GM19455 (cell line): ENCODE data around the gene SHISA9.

ENCODE experiments used
- ATAC-seq: cut with Tn5 transposase; IDR thresholded peaks from one replicate; pipeline ENCODE4 v1.9.1; 2021; ENCODE audit not compliant: unreplicated experiment

Gene SHISA9

DNA sequence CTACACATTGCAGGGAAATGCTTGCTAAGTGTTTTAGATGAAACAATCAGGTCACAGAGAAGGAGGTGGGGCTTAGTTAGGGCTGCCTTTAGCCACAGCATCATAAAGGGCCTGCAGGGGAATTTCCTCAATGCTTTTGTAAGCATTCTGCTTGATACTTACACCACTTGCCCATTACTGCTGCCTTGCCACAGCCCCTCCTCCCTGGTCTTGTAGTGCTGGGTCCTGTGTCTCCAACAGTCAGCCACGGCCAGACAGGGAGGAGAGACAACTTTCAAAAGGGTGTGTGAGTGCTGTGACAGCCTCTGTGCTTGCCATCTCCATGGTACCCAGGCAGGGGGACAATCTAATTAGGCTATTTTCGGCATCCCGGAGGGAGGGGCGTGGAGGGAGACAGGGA, 111.2 kb downstream of the SHISA9 start:
- ATAC-seq, result no peak

DNA sequence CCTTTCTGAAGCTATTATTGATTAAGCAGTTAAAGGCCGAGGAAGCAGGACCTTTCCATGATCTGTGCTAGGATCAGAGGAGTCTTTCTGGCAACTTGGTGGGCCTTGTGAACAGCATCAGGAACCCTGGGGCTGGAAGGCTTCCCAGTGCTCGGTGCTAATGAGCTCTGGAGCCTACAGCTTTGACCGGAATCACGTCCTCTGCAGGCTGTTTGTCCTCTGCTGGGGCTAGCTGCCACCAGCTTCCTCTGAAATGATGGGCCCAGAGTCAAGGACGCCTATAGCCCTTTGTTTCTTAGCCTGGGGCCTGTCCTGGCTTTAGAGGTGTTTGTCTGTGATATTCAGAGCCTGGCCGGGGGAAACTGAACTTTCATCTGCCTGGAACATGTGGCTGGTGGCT, 111.6 kb downstream of the SHISA9 start:
- ATAC-seq, result no peak

DNA sequence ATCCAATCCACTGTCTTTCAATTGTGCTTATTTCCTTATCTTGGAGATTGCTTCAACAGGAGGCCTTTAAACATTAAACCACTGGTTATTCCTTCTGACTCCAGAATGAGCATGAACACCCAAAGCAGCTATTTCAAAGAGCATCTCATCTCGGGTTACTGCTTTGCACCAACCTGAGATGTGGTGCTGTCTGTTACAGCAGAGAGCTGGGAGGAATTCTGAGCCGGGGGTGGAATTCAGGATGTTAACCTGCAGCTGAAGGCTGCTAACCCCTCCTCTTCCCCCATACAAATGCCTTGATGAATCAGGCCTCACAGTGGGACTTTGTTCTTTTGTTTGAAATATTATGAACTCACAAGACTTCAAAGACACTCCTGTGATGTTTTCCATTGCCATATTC, 113.1 kb downstream of the SHISA9 start:
- ATAC-seq, result no peak

DNA sequence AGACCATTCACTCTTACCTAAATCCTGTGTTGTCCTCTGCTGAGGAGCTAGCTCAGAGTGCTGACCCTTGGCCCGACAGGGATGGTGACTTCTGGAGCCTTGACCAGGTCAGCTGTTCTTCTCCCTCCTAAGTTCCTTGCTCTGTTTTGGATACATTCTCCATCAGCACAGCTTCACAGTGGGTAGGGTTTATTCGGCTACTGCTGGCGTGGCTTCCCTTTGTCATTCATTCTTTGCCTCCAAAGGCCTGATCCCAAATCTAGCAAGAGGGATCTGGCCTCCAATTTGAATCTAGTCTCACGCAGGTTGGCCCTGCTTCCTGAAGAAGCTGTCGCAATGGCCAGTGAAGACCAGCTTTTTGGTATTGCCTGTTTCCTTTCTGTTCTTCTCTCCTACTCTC, 116.6 kb downstream of the SHISA9 start:
- ATAC-seq, result no peak

DNA sequence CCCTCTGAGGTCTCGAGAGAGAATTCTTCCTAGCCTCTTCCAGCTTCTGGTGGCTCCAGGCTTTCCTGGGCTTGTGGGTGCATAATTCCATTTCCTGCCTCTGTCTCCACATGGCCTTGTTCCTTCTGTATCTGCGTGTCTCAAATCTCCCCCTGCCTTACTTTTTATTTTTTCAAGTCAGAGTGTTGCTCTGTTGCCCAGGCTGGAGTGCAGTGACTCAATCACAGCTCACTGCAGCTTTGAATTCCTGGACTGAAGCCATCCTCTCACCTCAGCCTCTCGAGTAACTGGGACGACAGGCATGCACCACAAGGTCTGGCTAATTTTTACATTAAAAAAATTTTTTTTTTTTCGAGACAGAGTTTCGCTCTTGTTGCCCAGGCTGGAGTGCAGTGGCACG, 120.6 kb downstream of the SHISA9 start:
- ATAC-seq, result no peak

GRCh38 chr16:13029786-13030185, 128.4 kb downstream of the SHISA9 start:
- no peak for ATAC-seq

DNA sequence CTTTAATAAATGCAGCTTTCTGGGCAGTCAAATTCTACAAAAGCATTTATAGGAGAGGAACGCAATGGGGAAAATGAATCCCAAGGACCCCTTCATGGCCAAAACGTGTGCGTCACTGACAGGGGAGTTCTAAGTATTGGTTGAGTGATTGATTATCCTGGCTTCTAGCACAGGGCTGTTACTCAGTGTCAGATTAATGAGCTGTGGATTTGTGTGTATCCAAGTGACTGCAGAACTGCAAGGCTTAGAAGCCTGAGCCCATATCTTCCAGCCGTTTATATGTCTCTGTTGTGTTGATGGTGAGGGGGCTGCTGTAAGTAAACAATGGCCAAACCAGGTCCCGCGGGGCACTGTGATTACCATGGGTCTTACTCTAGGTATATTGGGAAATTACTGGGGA, 129.4 kb downstream of the SHISA9 start:
- no peak for ATAC-seq

DNA sequence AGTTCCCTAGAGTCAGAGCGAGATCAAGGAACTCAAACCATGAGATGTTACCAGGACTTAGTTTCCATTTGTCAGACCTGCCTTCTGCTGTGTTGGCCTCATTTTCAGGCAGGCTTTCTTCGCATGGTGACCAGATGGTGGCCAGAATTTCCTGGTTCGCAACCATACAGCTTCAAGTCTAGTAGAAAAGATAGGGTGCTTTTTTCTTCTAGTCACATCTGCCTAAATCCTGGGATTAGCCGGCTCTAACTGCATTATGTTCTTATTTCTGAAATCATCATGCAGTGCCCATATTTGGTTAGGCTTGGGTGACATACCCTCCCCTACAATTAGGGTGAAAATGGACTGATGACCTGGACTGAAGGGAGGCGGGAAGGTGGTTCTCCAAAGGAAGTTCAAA, 131.5 kb downstream of the SHISA9 start:
- ATAC-seq, result no peak

- ATAC-seq, result no peak
Observed at GRCh38 chr16:13036600-13036999, 135.2 kb downstream of the SHISA9 start.

GRCh38 chr16:13038591-13038990, 137.2 kb downstream of the SHISA9 start:
- ATAC-seq, result no peak

DNA sequence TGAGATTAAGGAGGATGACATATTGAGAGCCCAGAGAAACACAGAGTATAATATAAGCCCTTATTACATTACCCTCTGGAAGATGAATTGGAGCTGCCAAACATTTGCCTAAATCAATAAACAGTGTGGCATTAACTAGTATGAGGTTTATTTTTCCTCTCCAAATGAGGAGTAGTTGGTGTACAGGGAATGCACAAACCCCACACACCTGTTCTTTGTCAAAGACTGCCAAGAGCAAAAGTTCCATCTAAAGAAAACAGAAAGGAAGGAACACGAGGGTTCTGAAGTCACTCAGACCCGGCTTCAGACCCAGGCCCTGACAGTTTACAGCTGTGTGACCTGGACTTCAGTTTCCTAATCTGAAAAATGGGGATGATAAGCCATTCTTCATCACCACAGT, 138.1 kb downstream of the SHISA9 start:
- ATAC-seq, result no peak

- ATAC-seq, result no peak
Observed at GRCh38 chr16:13041180-13041579, 139.8 kb downstream of the SHISA9 start.

DNA sequence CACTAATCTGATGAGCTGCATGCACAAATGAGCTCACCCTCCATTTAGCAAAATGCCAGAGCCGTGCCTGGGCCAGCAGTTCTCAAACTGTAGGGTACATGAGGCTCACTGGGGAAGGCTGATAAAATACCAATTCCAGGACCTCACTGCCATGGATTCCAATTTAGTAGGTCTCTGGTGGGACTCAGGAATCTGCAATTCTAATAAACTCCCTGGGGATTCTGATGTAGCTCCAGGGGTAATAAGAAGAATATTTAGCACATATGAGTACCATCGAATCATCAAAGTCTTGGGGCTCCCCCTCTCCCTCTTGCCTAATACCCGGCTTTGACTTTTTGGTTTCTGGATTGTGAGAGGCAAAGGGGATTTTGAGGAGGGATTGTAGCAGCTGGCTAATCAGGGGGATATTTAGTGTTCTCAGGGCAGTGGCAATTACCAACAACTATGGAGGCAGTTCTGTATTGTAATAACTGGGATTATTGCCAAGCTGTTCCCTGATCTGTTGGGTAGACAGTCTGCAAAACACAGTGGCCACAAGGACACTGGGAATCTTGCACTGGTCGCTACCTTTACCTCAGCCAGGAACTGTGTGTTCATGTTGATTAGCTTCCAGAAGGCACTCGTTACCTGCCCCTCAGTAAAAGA, 140.4 kb downstream of the SHISA9 start:
- no peak for ATAC-seq

DNA sequence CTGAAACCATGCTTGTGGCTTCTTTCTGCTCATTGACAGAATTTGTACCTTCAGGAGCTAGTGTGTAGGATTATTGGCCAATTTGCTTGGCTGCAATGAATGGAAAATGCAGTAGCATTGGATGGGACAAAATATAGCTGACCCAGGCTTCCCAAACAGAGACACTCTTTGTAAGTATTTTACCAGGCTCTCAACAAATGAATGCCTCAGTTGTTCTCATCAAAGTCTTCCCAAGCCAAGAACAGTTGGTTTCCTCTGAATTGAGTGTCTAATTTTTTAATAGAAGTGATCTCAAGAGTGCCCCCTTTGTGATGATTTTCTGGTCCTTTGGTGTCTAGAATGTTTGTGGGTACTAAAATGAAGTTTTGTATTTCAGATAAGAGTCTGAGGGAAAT, 140.9 kb downstream of the SHISA9 start:
- no peak for ATAC-seq

DNA sequence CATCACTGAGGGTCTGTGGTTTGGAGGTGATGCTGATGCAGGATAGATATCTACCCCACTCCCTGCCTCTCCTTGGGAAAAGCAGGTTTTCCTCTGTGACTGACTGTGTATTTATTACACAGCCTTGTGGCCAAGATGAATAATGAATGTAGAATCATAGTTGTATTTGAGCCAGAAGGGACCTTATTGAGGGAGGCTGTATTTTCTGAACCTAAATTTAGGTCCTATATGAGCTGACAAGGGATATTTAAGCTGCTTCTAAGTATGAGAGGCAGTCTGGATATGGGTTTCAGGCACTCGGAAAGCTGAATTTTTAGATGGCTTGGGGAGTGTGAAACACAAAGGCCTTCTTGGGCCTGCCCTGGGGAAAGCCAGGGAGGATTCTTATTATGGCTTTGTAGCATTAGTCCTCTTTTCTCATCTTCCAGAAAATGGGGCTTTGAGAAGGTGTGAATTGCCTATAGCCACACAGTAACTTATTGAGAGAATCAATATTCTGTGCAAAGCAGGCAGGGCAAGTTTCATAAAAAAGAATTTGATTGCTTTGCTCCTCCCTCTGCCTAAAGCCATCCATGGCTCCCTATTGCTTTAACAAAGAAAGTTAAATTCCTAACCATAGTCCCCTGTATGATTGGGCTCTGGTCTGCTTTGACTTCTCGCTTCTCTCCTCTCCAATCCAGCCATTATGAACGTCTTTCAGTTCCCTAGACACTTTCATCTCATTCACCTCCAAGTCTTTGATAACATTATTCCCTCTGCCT, 144.8 kb downstream of the SHISA9 start:
- ATAC-seq, result no peak

- no peak for ATAC-seq
Observed at GRCh38 chr16:13047276-13047675, 145.9 kb downstream of the SHISA9 start.

DNA sequence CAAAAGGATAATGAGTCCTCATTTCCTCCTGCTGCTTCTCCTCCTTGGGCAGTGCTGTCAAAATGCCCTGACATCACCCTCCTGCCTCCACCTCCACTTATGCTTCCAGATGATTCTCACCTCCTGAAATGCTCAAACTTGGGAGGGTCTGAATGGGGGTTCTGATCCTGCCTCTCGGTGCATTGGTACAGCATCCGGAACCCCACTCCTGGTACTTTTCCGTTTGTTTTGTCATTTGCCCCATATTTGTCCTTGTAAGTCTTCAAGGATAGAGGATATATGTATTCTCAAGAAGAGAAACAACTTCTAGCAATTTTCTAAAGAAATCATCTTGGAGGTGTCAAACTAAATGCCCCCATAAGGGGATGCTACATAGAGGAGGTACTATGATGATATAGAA, 148.3 kb downstream of the SHISA9 start:
- ATAC-seq, result no peak

- no peak for ATAC-seq
Observed at GRCh38 chr16:13052431-13052830, 151.0 kb downstream of the SHISA9 start.

DNA sequence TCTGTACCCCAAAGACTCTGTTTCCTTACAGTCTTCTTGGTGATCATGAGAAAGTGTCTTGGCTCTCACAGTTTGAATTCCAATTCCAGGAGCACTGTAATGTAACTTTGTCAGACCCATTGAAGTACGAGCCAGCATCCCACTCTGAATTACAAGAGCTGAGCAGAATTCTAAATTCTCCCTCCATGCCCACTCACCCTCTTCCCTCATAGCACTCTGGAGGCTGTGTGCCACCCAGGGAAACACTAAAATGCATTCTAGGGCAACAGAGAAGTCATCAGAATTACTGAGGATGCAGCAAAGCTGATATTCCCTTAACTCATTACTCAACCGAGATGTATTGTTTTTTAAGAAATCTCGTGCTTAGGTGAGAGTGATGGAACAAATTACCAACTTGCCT, 154.1 kb downstream of the SHISA9 start:
- no peak for ATAC-seq

DNA sequence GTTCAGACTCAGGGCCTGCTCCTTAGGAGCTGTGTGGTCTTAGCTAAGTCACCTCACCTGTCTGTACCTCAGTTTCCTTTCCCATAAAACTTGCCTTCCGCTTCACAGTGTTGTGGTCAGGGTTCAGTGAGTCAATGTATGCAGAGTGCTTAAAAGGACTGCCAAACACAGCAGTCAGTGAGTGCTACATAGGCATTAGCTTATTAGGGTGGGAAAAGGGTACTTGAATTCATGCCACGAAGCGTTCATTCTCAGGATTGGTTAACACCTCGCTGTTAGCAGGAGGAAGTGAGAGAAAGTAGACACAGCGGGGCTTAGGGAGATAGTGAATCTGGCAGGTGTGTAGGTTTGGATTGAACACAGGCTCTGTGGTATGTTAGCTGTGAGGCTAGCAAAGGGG, 155.2 kb downstream of the SHISA9 start:
- no peak for ATAC-seq

DNA sequence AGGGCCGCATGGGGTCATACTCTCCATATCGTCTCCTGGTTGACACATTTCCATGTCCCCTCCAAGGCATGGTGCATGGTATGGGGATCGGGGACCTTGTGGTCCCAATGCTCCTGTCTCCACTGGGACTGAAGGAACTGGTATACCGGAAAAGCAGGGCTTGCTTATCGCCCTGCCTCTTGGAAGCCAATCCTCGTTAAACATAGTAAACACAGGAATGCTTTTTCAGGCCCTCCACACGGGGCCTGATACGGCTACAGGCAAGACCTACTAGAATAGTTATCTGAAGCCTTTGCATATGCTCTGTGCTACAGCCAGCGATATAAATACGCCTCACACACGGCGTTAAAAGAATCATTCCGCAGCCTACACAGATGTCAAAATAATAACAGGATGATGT, 159.5 kb downstream of the SHISA9 start:
- no peak for ATAC-seq

GRCh38 chr16:13061691-13062090, 160.3 kb downstream of the SHISA9 start:
- ATAC-seq, result no peak

DNA sequence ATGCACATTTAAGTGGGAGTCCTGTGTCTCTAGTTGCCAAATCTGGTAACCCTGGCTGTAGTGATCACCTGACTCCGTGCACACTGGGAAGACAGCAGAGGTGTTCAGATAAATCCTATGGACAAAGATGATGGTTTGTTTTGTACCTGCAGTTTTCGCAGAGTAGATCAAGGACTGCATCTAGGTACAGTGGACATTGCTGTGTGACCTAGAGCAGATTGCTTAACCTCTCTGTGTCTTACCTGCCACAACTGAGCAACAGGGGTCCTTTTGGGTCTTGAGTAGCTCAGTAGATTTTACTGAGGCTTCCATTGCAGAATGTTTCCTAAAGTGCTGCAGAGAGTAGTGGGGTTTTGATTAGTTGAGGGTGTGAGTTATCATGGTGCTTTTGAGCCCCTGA, 160.8 kb downstream of the SHISA9 start:
- no peak for ATAC-seq
